ENCODE measurements around the gene STK32B. TPM values are rescaled to one million over a fixed set of nuclear protein-coding genes. Genes with fewer than 3 reads are reported as not detected.

STK32B gene
- total and polyA plus RNA-seq, 4 donors, result 0.02 to 0.28 (median 0.08) TPM; not detected in 1

- peaks cover 0 to 15% (median 0%) of the 10 kb centered on the region in 4 donors for H3K27me3 ChIP-seq (ENCODE audit: control insufficient read depth in 4 of 4, insufficient read depth in 4 of 4, low read length in 3 of 4)
- no peaks in the 10 kb centered on the region for H3K9me3 ChIP-seq (ENCODE audit: control insufficient read depth in 4 of 4, low read length in 3 of 4)
- no peaks in the 10 kb centered on the region for H3K36me3 ChIP-seq (ENCODE audit: control insufficient read depth in 4 of 4, insufficient read depth in 3 of 4, low read depth in 1 of 4, low read length in 3 of 4)
- H3K4me1 ChIP-seq (ENCODE audit: control insufficient read depth in 4 of 4, insufficient read depth in 4 of 4, low read length in 3 of 4), result no peaks in the 10 kb centered on the region
- no peak for DNase-seq (ENCODE audit: low spot score)
- H3K9ac ChIP-seq (ENCODE audit: low read depth in 1 of 2, low read length in 2 of 2), result no peak overlapping the region
- H3K27ac ChIP-seq (ENCODE audit: low read depth in 1 of 2, low read length in 2 of 2), result no peak overlapping the region
- H3K4me3 ChIP-seq (ENCODE audit: low read depth in 1 of 3, low read length in 3 of 3), result no peak overlapping the region
- WGBS, result 91% methylated on average over 2 of the region's 2 CpGs
- TF ChIP-seq FOXA2 (IDR thresholded peaks at IDR 0.05) (no peak), NR2F2 (IDR thresholded peaks at IDR 0.05) (no peak), HNF4A (conservative IDR thresholded peaks at IDR 0.05) (no peak), SP1 (IDR thresholded peaks at IDR 0.05) (no peak), FOXA1 (IDR thresholded peaks at IDR 0.05) (no peak), TAF1 (conservative IDR thresholded peaks at IDR 0.05) (no peak), YY1 (IDR thresholded peaks at IDR 0.05) (no peak), ZBTB33 (IDR thresholded peaks at IDR 0.05) (no peak), REST (IDR thresholded peaks at IDR 0.05) (no peak), JUND (IDR thresholded peaks at IDR 0.05) (no peak)
Observed at GRCh38 chr4:5010984-5011383, 40.3 kb upstream of the STK32B start.

GRCh38 chr4:5012244-5012898 is 38.9 kb upstream of the STK32B start:
- H3K9ac ChIP-seq (ENCODE audit: low read depth in 1 of 2, low read length in 2 of 2), result no peak overlapping the region
- no peaks in the 10 kb centered on the region for H3K4me1 ChIP-seq (ENCODE audit: control insufficient read depth in 4 of 4, insufficient read depth in 4 of 4, low read length in 3 of 4)
- no peaks in the 10 kb centered on the region for H3K9me3 ChIP-seq (ENCODE audit: control insufficient read depth in 4 of 4, low read length in 3 of 4)
- H3K4me3 ChIP-seq (ENCODE audit: low read depth in 1 of 3, low read length in 3 of 3), result no peak overlapping the region
- 79% methylated on average over 5 of the region's 5 CpGs for whole genome bisulfite sequencing
- H3K36me3 ChIP-seq (ENCODE audit: control insufficient read depth in 4 of 4, insufficient read depth in 3 of 4, low read depth in 1 of 4, low read length in 3 of 4), result no peaks in the 10 kb centered on the region
- no peak for DNase-seq (ENCODE audit: low spot score)
- H3K27ac ChIP-seq (ENCODE audit: low read depth in 1 of 2, low read length in 2 of 2), result no peak overlapping the region
- peaks cover 0 to 20% (median 1%) of the 10 kb centered on the region in 4 donors for H3K27me3 ChIP-seq (ENCODE audit: control insufficient read depth in 4 of 4, insufficient read depth in 4 of 4, low read length in 3 of 4)
- TF ChIP-seq EGR1 (IDR thresholded peaks at IDR 0.05; ENCODE audit: low read depth in 2 of 2) (no peak), TAF1 (conservative IDR thresholded peaks at IDR 0.05) (no peak), HNF4A (conservative IDR thresholded peaks at IDR 0.05) (no peak), YY1 (IDR thresholded peaks at IDR 0.05) (no peak), RAD21 (IDR thresholded peaks at IDR 0.05) (no peak), ZBTB33 (IDR thresholded peaks at IDR 0.05) (no peak), GABPA (IDR thresholded peaks at IDR 0.05 in 1 of 2, conservative IDR thresholded peaks at IDR 0.05 in 1 of 2) (no peak), SP1 (IDR thresholded peaks at IDR 0.05) (no peak), NR2F2 (IDR thresholded peaks at IDR 0.05) (no peak), RXRA (IDR thresholded peaks at IDR 0.05) (no peak), FOXA1 (IDR thresholded peaks at IDR 0.05) (no peak), REST (IDR thresholded peaks at IDR 0.05) (no peak), FOXA2 (IDR thresholded peaks at IDR 0.05) (no peak), CTCF (IDR thresholded peaks at IDR 0.05; ENCODE audit: low read depth, low read length, missing input control) (no peak), HNF4G (IDR thresholded peaks at IDR 0.05) (no peak), ATF3 (IDR thresholded peaks at IDR 0.05) (no peak), JUND (IDR thresholded peaks at IDR 0.05) (no peak)

All from liver (tissue), 9 donors.